Endothelial cell of umbilical vein (primary cell): Measurements from ENCODE around the gene SFMBT1. TPM values are rescaled to one million over a fixed set of nuclear protein-coding genes. Genes with fewer than 3 reads are reported as not detected.

ENCODE experiments used
- BruUV-seq: library from RNA; stranded (reverse); fragments of 400-500 nt; replicated peaks from 2 replicates; lab custom pipeline; 2021; lab: Mats Ljungman, UMichigan
- CTCF ChIA-PET: fragments of 300-600, 350-600 bp; sonication (Branson Sonifier 250); formaldehyde crosslinking; loops from one replicate; lab custom pipeline; 2021; ENCODE audit warnings: antibody characterized with exemption, inconsistent platforms; lab: Charles Lee
- POLR2A ChIA-PET: fragments of 300-600, 350-600 bp; sonication (Branson Sonifier 250); formaldehyde crosslinking; loops from one replicate; lab custom pipeline; 2021; ENCODE audit warnings: antibody characterized with exemption, inconsistent platforms; lab: Charles Lee
- DNase-seq: peaks from one replicate; pipeline ENCODE4 v3.0.0-alpha.2; 2011; ENCODE audit warnings: low read depth, low spot score
- FAIRE-seq: peaks from 2 replicates; lab custom pipeline; 2011; peaks lifted over from hg19 to GRCh38; lab: Jason Lieb, UNC
- H2AFZ ChIP-seq: 2 replicates; pipeline ENCODE4 v1.6.0; 2012; ENCODE audit warnings: low read depth, low read length, control low read depth, inconsistent platforms
- H3K27ac ChIP-seq: 2 replicates; pipeline ENCODE4 v1.5.1; 2011; ENCODE audit warnings: low read depth, mild to moderate bottlenecking, control low read depth, low read length, moderate library complexity; ENCODE audit not compliant: insufficient read depth
- H3K27me3 ChIP-seq, 2 experiments: 2 replicates each; pipeline versions ENCODE4 v1.6.0 to v1.6.1; 2011; ENCODE audit warnings: low read length in 2 of 2, mixed read lengths in 1 of 2; ENCODE audit not compliant: control insufficient read depth in 2 of 2, insufficient read depth in 2 of 2
- H3K36me3 ChIP-seq, 2 experiments: 2 replicates in 1 of 2; 3 replicates in 1 of 2; pipeline ENCODE4 v1.5.1; 2011; ENCODE audit warnings: low read length in 2 of 2, mild to moderate bottlenecking in 1 of 2, moderate library complexity in 1 of 2; ENCODE audit not compliant: control insufficient read depth in 2 of 2, insufficient read depth in 2 of 2; ENCODE audit errors: extremely low read depth in 1 of 2
- H3K4me1 ChIP-seq: 3 replicates; pipeline ENCODE4 v1.5.1; 2011; ENCODE audit warnings: mild to moderate bottlenecking, low read length; ENCODE audit not compliant: control insufficient read depth, insufficient read depth; ENCODE audit errors: extremely low read depth
- H3K4me2 ChIP-seq: 2 replicates; pipeline ENCODE4 v1.6.1; 2011; ENCODE audit warnings: low read length, control low read depth, mixed read lengths; ENCODE audit not compliant: insufficient read depth
- H3K4me3 ChIP-seq, 3 experiments: fragments of 200-600 bp in 1 of 3; sonication (generic), shearing (Covaris generic) in 1 of 3; replicated peaks in 1 of 3; 2 replicates each; pipeline ENCODE4 v1.5.1; 2011 to 2016; ENCODE audit warnings: control low read depth in 3 of 3, low read length in 3 of 3, mild to moderate bottlenecking in 2 of 3, inconsistent platforms in 1 of 3, low read depth in 1 of 3, moderate library complexity in 1 of 3; ENCODE audit not compliant: insufficient read depth in 1 of 3
- H3K79me2 ChIP-seq: 2 replicates; pipeline ENCODE4 v1.6.0; 2012; ENCODE audit warnings: low read length, inconsistent platforms; ENCODE audit not compliant: control insufficient read depth, insufficient read depth
- H3K9ac ChIP-seq: replicated peaks from 2 replicates; pipeline ENCODE3; 2011; ENCODE audit warnings: low read length, control low read depth; ENCODE audit not compliant: insufficient read depth; ENCODE audit errors: extremely low read depth
- H3K9me1 ChIP-seq: replicated peaks from 3 replicates; pipeline ENCODE4 v1.6.0; 2011; ENCODE audit warnings: mild to moderate bottlenecking, low read length; ENCODE audit not compliant: control insufficient read depth, insufficient read depth; ENCODE audit errors: extremely low read depth
- H3K9me3 ChIP-seq: replicated peaks from 2 replicates; pipeline ENCODE4 v1.5.1; 2012; ENCODE audit warnings: low read length, inconsistent platforms; ENCODE audit not compliant: control insufficient read depth, insufficient read depth
- H4K20me1 ChIP-seq: replicated peaks from 2 replicates; pipeline ENCODE3; 2011; ENCODE audit warnings: mild to moderate bottlenecking, low read length; ENCODE audit not compliant: control insufficient read depth, insufficient read depth; ENCODE audit errors: extremely low read depth
- CTCF ChIP-seq, 2 donors: IDR thresholded peaks; 1 replicate in 1 of 2; 2 replicates in 1 of 2; pipeline ENCODE4 v1.5.1; 2011; ENCODE audit warnings: low read length in 2 of 2, mild to moderate bottlenecking in 2 of 2, moderate library complexity in 2 of 2, control low read depth in 1 of 2, inconsistent platforms in 1 of 2, low read depth in 1 of 2; ENCODE audit not compliant: insufficient read depth in 1 of 2; ENCODE audit errors: extremely low read depth in 1 of 2
- EZH2 ChIP-seq: IDR thresholded peaks from 2 replicates; pipeline ENCODE4 v1.6.1; 2012; ENCODE audit warnings: borderline replicate concordance, low read depth, mild to moderate bottlenecking, moderate library complexity, low read length, inconsistent platforms; ENCODE audit not compliant: severe bottlenecking
- FOS ChIP-seq: IDR thresholded peaks from 2 replicates; pipeline ENCODE4 v1.6.1; 2011; ENCODE audit warnings: mild to moderate bottlenecking, low read length, moderate library complexity, borderline replicate concordance; ENCODE audit not compliant: insufficient read depth
- GATA2 ChIP-seq: IDR thresholded peaks from 2 replicates; pipeline ENCODE4 v1.7.0; 2011; ENCODE audit warnings: low read depth, mild to moderate bottlenecking, moderate library complexity, mixed read lengths, low read length; ENCODE audit not compliant: insufficient read length, insufficient read depth
- JUN ChIP-seq: IDR thresholded peaks from 2 replicates; pipeline ENCODE4 v1.6.1; 2011; ENCODE audit warnings: borderline replicate concordance, low read depth; ENCODE audit not compliant: insufficient read length, insufficient read depth
- MAX ChIP-seq: IDR thresholded peaks from 2 replicates; pipeline ENCODE4 v1.6.1; 2011; ENCODE audit not compliant: insufficient read depth, insufficient read length
- MYC ChIP-seq: IDR thresholded peaks from one replicate; pipeline ENCODE4 v1.6.1; 2011; ENCODE audit warnings: mild to moderate bottlenecking, low read depth, low read length
- POLR2A ChIP-seq: IDR thresholded peaks from 2 replicates; pipeline ENCODE4 v1.6.1; 2012; ENCODE audit warnings: low read depth, mild to moderate bottlenecking, control low read depth, low read length
- POLR2AphosphoS5 ChIP-seq: IDR thresholded peaks from 2 replicates; pipeline ENCODE4 v1.6.1; 2012; ENCODE audit warnings: low read depth, mild to moderate bottlenecking, control low read depth, low read length, moderate library complexity; ENCODE audit not compliant: insufficient read depth
- dilution Hi-C: fragments of 300-500 bp; cut with MboI; formaldehyde crosslinking; loops from one replicate; pipeline ENCODE4 v1.15.0; 2019; ENCODE audit warnings: low sequenced_read_pairs; ENCODE audit not compliant: extremely low pct_ligation_motif_present
- intact Hi-C: fragments of 100-400 bp; cut with micrococcal nuclease; formaldehyde crosslinking; loops from one replicate; pipeline ENCODE4 v1.10.0; 2022
- polyA plus RNA-seq, 4 experiments: library from polyadenylated mRNA; depleted of rRNA in 3 of 4; stranded (reverse) in 3 of 4; unstranded in 1 of 4; fragments of >200 nt; gene quantifications; 2 replicates each; pipeline versions ENCODE4 v1.2.1 to v1.2.3, GENCODE V29; 2011 to 2012; ENCODE audit warnings: missing spikeins in 1 of 4
- total RNA-seq: library from RNA; stranded (reverse); gene quantifications from 2 replicates; pipeline ENCODE4 v1.2.3, GENCODE V29; 2021

The SFMBT1 gene
- total and polyA plus RNA-seq, 2 donors (not counting 3 experiments of a cell fraction or from before 2014, with no cell fraction given) = 1.8 to 6.0 TPM

- H3K4me2 ChIP-seq = no peak overlapping the region
- no peaks in the 10 kb centered on the region for H3K9me1 ChIP-seq
- TF ChIP-seq CTCF (IDR thresholded peaks at IDR 0.05; ENCODE audit: extremely low read depth in 1 of 2, insufficient read depth in 1 of 2, low read depth in 1 of 2, low read length in 2 of 2) (no peak), POLR2AphosphoS5 (no peak), POLR2A (no peak), EZH2 (no peak), JUN (no peak), MAX (no peak), FOS (no peak), GATA2 (no peak), MYC (no peak)
- no peaks in the 10 kb centered on the region for H3K36me3 ChIP-seq
- FAIRE-seq = no peak
- H3K9me3 ChIP-seq = no peaks in the 10 kb centered on the region
- no peaks in the 10 kb centered on the region for H3K79me2 ChIP-seq
- dilution Hi-C loops (no loop called here), intact Hi-C loops (no loop called here)
- no peak overlapping the region for H3K27ac ChIP-seq
- no peak overlapping the region for H2AFZ ChIP-seq
- no peak overlapping the region for H3K9ac ChIP-seq
- POLR2A ChIA-PET = no interaction called here
- H4K20me1 ChIP-seq = no peaks in the 10 kb centered on the region
- H3K4me3 ChIP-seq = no peak overlapping the region
- H3K27me3 ChIP-seq = no peaks in the 10 kb centered on the region
- no TSS peak for BruUV-seq
- DNase-seq = no peak
- no peaks in the 10 kb centered on the region for H3K4me1 ChIP-seq
- CTCF ChIA-PET = interaction anchor here (0.6 to 2.3 kb wide), 2 partner anchors 11 to 25 kb away, joined by 3 to 10 read pairs; no protein-coding TSS in a partner anchor
Measured at GRCh38 chr3:52959773-52960172, 86.1 kb downstream of the SFMBT1 start.
